ENCODE data around the gene CBX2.

DNA sequence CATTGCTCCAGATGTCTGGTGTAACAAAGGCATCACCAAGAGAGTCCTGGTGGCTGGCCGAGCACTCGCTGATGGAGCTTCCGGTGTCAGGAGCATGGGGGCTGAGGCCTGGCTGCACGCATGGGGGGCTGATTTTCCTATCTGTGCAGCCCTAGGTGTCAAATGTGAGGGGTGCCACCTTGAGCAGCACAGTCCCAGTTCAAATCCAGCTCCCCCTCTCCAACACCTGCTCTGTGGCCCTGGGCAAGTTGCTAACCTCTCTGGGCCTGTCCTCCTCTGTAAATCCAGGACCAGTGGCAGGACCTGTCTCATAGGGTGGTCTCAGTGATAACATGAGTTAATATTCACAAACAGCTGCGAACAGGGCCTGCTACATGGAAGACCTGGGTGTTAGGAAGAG lies 34.3 kb upstream of the CBX2 start:
- TF ChIP-seq CTCF (IDR thresholded peaks at IDR 0.05; ENCODE audit: low read length) (no peak), EZH2 (IDR thresholded peaks at IDR 0.05; ENCODE audit: borderline replicate concordance, low read length) (no peak)
